ENCODE measurements around the gene CRLF1. TPM values are rescaled to one million over a fixed set of nuclear protein-coding genes. Genes with fewer than 3 reads are reported as not detected.

CRLF1 gene
- total RNA-seq, 2 donors from 2014 or later: 10.4 to 10.5 TPM

DNA sequence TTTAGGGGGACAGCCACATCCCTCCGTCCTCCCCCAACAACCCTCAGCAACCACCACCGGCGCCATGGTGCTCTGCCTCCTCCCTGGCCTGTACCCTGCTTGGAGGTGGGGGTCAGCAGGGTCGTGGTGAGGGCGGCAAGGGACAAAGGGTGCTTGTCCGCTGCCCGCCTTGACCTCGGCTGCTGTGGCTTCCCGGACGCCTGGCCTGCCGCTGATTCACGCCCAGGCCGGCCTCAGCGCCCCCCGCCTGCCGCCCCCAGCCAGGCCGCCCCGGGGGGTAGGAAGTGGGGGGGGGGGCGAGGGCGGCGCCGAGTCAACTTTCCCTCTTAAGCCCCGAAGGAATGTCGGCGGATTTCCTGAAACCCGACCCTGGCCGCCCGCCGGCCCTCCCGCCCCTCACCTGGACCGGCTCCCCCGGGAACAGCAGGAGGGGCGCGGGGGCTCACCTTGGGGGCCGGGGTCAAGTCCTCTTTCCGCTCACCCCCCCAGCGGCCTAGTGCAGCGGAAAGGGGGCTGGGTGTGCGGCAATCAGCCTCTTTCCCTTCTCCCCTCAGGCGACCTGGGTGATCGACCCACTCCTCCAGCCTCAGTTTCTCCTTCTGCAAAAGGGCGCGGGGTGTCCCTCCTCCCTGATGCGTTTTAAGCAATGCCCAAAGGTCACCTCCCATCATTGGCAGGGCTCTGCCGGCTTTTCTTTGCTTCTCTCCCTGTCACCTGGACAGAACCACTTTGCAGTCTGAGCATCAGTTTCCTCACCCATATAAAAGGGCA is 4.1 kb upstream of the CRLF1 start:
- 3% methylated on average over 17 to 41 of the region's 45 CpGs for WGBS, 2 experiments (ENCODE audit: insufficient coverage in 1 of 2, insufficient read length in 1 of 2)
- Mint-ChIP-seq H3K9me3 (no peaks in the 10 kb centered on the region), H3K36me3 (ENCODE audit: low read depth) (no peaks in the 10 kb centered on the region), H3K4me1 (peaks cover 18% of the 10 kb centered on the region), H3K27ac (no peak overlapping the region), H3K27me3 (ENCODE audit: insufficient read depth) (peaks cover 86% of the 10 kb centered on the region), H3K4me3 (peak overlapping the region; percentile 44)
- peaks cover 95% of the 10 kb centered on the region for H3K27me3 ChIP-seq (ENCODE audit: control insufficient read depth, insufficient read depth, low read length, poor library complexity, severe bottlenecking)
- peak overlapping the region; percentile 59 for H3K4me3 ChIP-seq (ENCODE audit: low read length)
- H3K9ac ChIP-seq (ENCODE audit: extremely low read depth, low read length, poor library complexity, severe bottlenecking): no peak overlapping the region
- no peaks in the 10 kb centered on the region for H3K9me3 ChIP-seq (ENCODE audit: control insufficient read depth, low read length)
- peaks cover 6% of the 10 kb centered on the region for H3K4me1 ChIP-seq (ENCODE audit: control insufficient read depth, insufficient read depth, low read length)
- DNase-seq: peak; percentile 81
- no peak overlapping the region for H3K27ac ChIP-seq (ENCODE audit: low read depth, low read length)
- H3K36me3 ChIP-seq (ENCODE audit: control insufficient read depth, insufficient read depth, low read length): no peaks in the 10 kb centered on the region
- TF ChIP-seq, protein P1, sequence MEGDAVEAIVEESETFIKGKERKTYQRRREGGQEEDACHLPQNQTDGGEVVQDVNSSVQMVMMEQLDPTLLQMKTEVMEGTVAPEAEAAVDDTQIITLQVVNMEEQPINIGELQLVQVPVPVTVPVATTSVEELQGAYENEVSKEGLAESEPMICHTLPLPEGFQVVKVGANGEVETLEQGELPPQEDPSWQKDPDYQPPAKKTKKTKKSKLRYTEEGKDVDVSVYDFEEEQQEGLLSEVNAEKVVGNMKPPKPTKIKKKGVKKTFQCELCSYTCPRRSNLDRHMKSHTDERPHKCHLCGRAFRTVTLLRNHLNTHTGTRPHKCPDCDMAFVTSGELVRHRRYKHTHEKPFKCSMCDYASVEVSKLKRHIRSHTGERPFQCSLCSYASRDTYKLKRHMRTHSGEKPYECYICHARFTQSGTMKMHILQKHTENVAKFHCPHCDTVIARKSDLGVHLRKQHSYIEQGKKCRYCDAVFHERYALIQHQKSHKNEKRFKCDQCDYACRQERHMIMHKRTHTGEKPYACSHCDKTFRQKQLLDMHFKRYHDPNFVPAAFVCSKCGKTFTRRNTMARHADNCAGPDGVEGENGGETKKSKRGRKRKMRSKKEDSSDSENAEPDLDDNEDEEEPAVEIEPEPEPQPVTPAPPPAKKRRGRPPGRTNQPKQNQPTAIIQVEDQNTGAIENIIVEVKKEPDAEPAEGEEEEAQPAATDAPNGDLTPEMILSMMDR (conservative IDR thresholded peaks at IDR 0.05): no peak

GRCh38 chr19:18610245-18610555 is 3.6 kb upstream of the CRLF1 start:
- DNase-seq: peak; percentile 71
- 41 to 50% methylated on average over 2 to 3 of the region's 3 CpGs for WGBS, 2 experiments (ENCODE audit: insufficient coverage in 1 of 2, insufficient read length in 1 of 2)
- no peak overlapping the region for H3K4me3 ChIP-seq (ENCODE audit: low read length)
- H3K27ac ChIP-seq (ENCODE audit: low read depth, low read length): no peak overlapping the region
- peak overlapping the region; percentile 44 for H3K4me3 Mint-ChIP-seq
- peaks cover 95% of the 10 kb centered on the region for H3K27me3 ChIP-seq (ENCODE audit: control insufficient read depth, insufficient read depth, low read length, poor library complexity, severe bottlenecking)
- TF ChIP-seq, protein P1 (conservative IDR thresholded peaks at IDR 0.05): no peak
- H3K27me3 Mint-ChIP-seq (ENCODE audit: insufficient read depth): peaks cover 86% of the 10 kb centered on the region
- H3K9me3 Mint-ChIP-seq: no peaks in the 10 kb centered on the region
- H3K36me3 ChIP-seq (ENCODE audit: control insufficient read depth, insufficient read depth, low read length): no peaks in the 10 kb centered on the region
- no peak overlapping the region for H3K9ac ChIP-seq (ENCODE audit: extremely low read depth, low read length, poor library complexity, severe bottlenecking)
- no peak overlapping the region for H3K27ac Mint-ChIP-seq
- H3K4me1 Mint-ChIP-seq: peaks cover 21% of the 10 kb centered on the region
- no peaks in the 10 kb centered on the region for H3K9me3 ChIP-seq (ENCODE audit: control insufficient read depth, low read length)
- H3K36me3 Mint-ChIP-seq (ENCODE audit: low read depth): no peaks in the 10 kb centered on the region
- H3K4me1 ChIP-seq (ENCODE audit: control insufficient read depth, insufficient read depth, low read length): peaks cover 6% of the 10 kb centered on the region

DNA sequence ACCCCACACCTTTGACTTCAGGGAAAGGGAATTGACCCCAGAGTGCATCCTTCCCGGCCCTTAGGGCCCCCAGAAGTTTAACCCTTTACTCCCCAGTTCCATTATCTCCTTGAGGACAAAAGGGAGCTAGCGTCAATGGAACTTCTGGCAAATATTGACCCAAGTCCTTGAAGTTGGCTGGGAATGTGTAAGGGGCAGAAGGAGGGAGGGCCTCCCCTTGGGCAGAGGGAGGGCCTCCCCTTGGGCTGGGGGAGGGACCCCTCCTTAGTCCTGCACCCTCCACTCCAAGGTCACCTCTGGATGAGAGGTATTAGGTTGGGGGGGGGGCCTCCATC is 3.1 kb upstream of the CRLF1 start:
- Histone ChIP-seq H3K9me3 (ENCODE audit: control insufficient read depth, low read length) (no peaks in the 10 kb centered on the region), H3K9ac (ENCODE audit: extremely low read depth, low read length, poor library complexity, severe bottlenecking) (no peak overlapping the region), H3K4me1 (ENCODE audit: control insufficient read depth, insufficient read depth, low read length) (peaks cover 6% of the 10 kb centered on the region), H3K27ac (ENCODE audit: low read depth, low read length) (no peak overlapping the region), H3K4me3 (ENCODE audit: low read length) (no peak overlapping the region), H3K27me3 (ENCODE audit: control insufficient read depth, insufficient read depth, low read length, poor library complexity, severe bottlenecking) (peaks cover 95% of the 10 kb centered on the region), H3K36me3 (ENCODE audit: control insufficient read depth, insufficient read depth, low read length) (no peaks in the 10 kb centered on the region)
- no peaks in the 10 kb centered on the region for H3K36me3 Mint-ChIP-seq (ENCODE audit: low read depth)
- no peak overlapping the region for H3K27ac Mint-ChIP-seq
- peaks cover 86% of the 10 kb centered on the region for H3K27me3 Mint-ChIP-seq (ENCODE audit: insufficient read depth)
- H3K9me3 Mint-ChIP-seq: no peaks in the 10 kb centered on the region
- H3K4me3 Mint-ChIP-seq: peak overlapping the region; percentile 44
- TF ChIP-seq, protein P1 (conservative IDR thresholded peaks at IDR 0.05): no peak
- peaks cover 21% of the 10 kb centered on the region for H3K4me1 Mint-ChIP-seq
- 0 to 42% methylated on average over 1 to 2 of the region's 2 CpGs for WGBS, 2 experiments (ENCODE audit: insufficient coverage in 1 of 2, insufficient read length in 1 of 2)
- DNase-seq: no peak
